Measurements from ENCODE around the gene DSC2. TPM values are rescaled to one million over a fixed set of nuclear protein-coding genes. Genes with fewer than 3 reads are reported as not detected.
"Not testable (repeated sequence)": the region's sequence is repeated elsewhere in the genome, so short reads cannot be mapped to it uniquely, and the experiment has no call there.

The DSC2 gene
- total RNA-seq, 1 experiment from 2014 or later: 2.7 TPM

- TF ChIP-seq TCF7L2 (IDR thresholded peaks at IDR 0.05; ENCODE audit: low read depth, low read length) (no peak), CTCF (IDR thresholded peaks at IDR 0.05) (no peak), POLR2AphosphoS5 (IDR thresholded peaks at IDR 0.05; ENCODE audit: low read depth, low read length) (no peak), SIN3A (IDR thresholded peaks at IDR 0.05; ENCODE audit: borderline replicate concordance, insufficient read depth, low read depth, low read length) (no peak)
- TF ChIP-seq, protein P1, sequence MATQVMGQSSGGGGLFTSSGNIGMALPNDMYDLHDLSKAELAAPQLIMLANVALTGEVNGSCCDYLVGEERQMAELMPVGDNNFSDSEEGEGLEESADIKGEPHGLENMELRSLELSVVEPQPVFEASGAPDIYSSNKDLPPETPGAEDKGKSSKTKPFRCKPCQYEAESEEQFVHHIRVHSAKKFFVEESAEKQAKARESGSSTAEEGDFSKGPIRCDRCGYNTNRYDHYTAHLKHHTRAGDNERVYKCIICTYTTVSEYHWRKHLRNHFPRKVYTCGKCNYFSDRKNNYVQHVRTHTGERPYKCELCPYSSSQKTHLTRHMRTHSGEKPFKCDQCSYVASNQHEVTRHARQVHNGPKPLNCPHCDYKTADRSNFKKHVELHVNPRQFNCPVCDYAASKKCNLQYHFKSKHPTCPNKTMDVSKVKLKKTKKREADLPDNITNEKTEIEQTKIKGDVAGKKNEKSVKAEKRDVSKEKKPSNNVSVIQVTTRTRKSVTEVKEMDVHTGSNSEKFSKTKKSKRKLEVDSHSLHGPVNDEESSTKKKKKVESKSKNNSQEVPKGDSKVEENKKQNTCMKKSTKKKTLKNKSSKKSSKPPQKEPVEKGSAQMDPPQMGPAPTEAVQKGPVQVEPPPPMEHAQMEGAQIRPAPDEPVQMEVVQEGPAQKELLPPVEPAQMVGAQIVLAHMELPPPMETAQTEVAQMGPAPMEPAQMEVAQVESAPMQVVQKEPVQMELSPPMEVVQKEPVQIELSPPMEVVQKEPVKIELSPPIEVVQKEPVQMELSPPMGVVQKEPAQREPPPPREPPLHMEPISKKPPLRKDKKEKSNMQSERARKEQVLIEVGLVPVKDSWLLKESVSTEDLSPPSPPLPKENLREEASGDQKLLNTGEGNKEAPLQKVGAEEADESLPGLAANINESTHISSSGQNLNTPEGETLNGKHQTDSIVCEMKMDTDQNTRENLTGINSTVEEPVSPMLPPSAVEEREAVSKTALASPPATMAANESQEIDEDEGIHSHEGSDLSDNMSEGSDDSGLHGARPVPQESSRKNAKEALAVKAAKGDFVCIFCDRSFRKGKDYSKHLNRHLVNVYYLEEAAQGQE (IDR thresholded peaks at IDR 0.05; ENCODE audit: insufficient read depth in 1 of 2, low read depth in 2 of 2, low read length in 1 of 2): no peak
- CTCF ChIA-PET: no interaction called here
- POLR2A ChIA-PET: no interaction called here
- Histone ChIP-seq H3K4me3 (ENCODE audit: low read depth in 2 of 2, low read length in 2 of 2) (no peak overlapping the region), H3K36me3 (ENCODE audit: control insufficient read depth, insufficient read depth, low read length) (no peaks in the 10 kb centered on the region), H3K27me3 (ENCODE audit: control insufficient read depth, insufficient read depth, low read length) (no peaks in the 10 kb centered on the region), H3K27ac (ENCODE audit: low read length) (no peak overlapping the region), H3K4me1 (ENCODE audit: control insufficient read depth, insufficient read depth, low read length) (no peaks in the 10 kb centered on the region), H3K9me3 (ENCODE audit: control insufficient read depth, insufficient read depth, low read depth, low read length) (no peaks in the 10 kb centered on the region)
- DNase-seq (ENCODE audit: low read depth, low spot score) (no peak), ATAC-seq (no peak)
- BruUV-seq (replicated peaks): no TSS peak
- in situ Hi-C loops (cut with HindIII; ENCODE audit: low pct_unique_long_range_greater_than_20kb, low sequenced_read_pairs): no loop called here
- intact Hi-C loops (cut with micrococcal nuclease; ENCODE audit: unreplicated experiment): no loop called here
These were observed 86.3 kb downstream of the DSC2 start for GRCh38 chr18:31015715-31016434.

DNA sequence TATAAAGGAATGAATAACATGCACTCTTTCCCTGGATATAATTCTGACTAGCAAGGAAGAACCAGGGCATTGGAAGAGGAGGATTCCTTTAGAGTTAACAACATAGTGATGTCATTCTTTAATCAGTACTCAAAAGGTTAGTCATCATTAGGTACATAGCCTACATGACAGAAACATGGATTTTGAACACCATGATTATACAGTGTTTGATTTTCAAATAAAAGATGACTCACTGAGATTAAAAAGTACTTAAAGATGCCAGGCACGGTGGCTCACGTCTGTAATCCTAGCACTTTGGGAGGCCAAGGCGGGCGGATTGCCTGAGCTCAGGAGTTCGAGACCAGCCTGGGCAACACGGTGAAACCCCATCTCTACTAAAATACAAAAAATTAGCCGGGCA is 90.8 kb downstream of the DSC2 start:
- BruUV-seq (replicated peaks); H3K4me3 ChIP-seq (ENCODE audit: low read depth in 2 of 2, low read length in 2 of 2); intact Hi-C loops (cut with micrococcal nuclease; ENCODE audit: unreplicated experiment); H3K9me3 ChIP-seq (ENCODE audit: control insufficient read depth, insufficient read depth, low read depth, low read length); in situ Hi-C loops (cut with HindIII; ENCODE audit: low pct_unique_long_range_greater_than_20kb, low sequenced_read_pairs); H3K27ac ChIP-seq (ENCODE audit: low read length); H3K36me3 ChIP-seq (ENCODE audit: control insufficient read depth, insufficient read depth, low read length); CTCF ChIA-PET; H3K27me3 ChIP-seq (ENCODE audit: control insufficient read depth, insufficient read depth, low read length); POLR2A ChIA-PET; H3K4me1 ChIP-seq (ENCODE audit: control insufficient read depth, insufficient read depth, low read length): not testable (repeated sequence)
- peak; percentile 76 for DNase-seq (ENCODE audit: low read depth, low spot score)
- ATAC-seq: peak; percentile 72

DNA sequence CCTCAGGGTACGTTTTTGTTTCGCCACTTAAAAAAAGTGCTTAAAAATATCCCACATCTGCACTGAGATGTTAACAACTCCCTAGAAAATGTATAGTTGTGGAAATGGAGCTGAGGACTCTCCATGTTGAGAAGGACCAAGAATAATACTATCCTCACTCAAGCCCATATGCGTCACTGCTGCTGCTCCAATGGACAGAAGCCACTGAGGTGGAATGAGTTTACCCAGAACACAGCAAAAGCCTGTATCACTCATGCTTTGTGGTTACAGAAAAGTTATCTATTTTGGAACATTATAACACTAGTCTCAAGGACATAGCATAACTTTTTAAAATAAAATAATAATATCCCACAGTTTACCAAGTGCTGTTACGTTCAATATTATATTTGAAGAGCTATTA is 91.6 kb downstream of the DSC2 start:
- DNase-seq (ENCODE audit: low read depth, low spot score) (no peak), ATAC-seq (no peak)
- POLR2A ChIA-PET: no interaction called here
- Histone ChIP-seq H3K4me1 (ENCODE audit: control insufficient read depth, insufficient read depth, low read length) (no peaks in the 10 kb centered on the region), H3K9me3 (ENCODE audit: control insufficient read depth, insufficient read depth, low read depth, low read length) (no peaks in the 10 kb centered on the region), H3K27me3 (ENCODE audit: control insufficient read depth, insufficient read depth, low read length) (no peaks in the 10 kb centered on the region), H3K36me3 (ENCODE audit: control insufficient read depth, insufficient read depth, low read length) (no peaks in the 10 kb centered on the region), H3K4me3 (ENCODE audit: low read depth in 2 of 2, low read length in 2 of 2) (no peak overlapping the region), H3K27ac (ENCODE audit: low read length) (no peak overlapping the region)
- BruUV-seq (replicated peaks): no TSS peak
- CTCF ChIA-PET: no interaction called here
- TF ChIP-seq TCF7L2 (IDR thresholded peaks at IDR 0.05; ENCODE audit: low read depth, low read length): no peak
- no peak for TF ChIP-seq CTCF (IDR thresholded peaks at IDR 0.05)
- TF ChIP-seq, protein P1 (IDR thresholded peaks at IDR 0.05; ENCODE audit: insufficient read depth in 1 of 2, low read depth in 2 of 2, low read length in 1 of 2): no peak
- in situ Hi-C loops (cut with HindIII; ENCODE audit: low pct_unique_long_range_greater_than_20kb, low sequenced_read_pairs): no loop called here
- intact Hi-C loops (cut with micrococcal nuclease; ENCODE audit: unreplicated experiment): no loop called here
